ENCODE measurements around the gene TBC1D5.

Gene TBC1D5

DNA sequence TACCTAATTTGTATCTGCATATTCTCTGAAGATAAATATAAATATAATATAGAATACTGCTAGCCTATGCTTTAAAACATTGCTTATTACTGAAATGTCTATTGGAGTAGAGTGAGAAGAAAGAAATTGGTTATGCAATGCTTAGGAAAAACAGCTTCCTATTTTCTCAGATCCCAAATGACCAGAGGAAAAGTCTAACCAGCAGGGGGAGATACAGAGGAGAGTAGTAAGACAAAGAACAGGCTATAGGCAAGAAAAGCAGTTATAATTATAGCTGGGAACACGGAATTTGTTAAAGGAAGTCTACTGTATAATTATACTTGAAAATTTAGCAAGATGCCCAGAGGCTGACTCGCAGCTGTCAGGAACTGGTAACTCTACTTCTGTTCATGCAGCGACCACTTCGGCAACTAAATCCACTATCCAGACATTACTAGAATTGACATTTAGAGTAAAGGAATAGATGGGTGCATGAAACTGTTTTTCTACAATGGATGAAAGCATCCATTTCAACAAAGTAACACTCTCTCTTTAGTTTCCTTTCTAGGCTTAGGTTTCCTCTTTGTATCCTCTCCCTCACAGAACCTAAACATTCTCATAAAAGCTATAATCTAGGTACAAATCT lies 97.2 kb downstream of the TBC1D5 start (continued):
- TF ChIP-seq, protein P1, sequence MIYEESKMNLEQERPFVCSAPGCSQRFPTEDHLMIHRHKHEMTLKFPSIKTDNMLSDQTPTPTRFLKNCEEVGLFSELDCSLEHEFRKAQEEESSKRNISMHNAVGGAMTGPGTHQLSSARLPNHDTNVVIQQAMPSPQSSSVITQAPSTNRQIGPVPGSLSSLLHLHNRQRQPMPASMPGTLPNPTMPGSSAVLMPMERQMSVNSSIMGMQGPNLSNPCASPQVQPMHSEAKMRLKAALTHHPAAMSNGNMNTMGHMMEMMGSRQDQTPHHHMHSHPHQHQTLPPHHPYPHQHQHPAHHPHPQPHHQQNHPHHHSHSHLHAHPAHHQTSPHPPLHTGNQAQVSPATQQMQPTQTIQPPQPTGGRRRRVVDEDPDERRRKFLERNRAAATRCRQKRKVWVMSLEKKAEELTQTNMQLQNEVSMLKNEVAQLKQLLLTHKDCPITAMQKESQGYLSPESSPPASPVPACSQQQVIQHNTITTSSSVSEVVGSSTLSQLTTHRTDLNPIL (CRISPR knock-in tag; IDR thresholded peaks at IDR 0.05; ENCODE audit: low read depth), result no peak
- no peak for TF ChIP-seq CSRNP3 (CRISPR knock-in tag; IDR thresholded peaks at IDR 0.05)
- TF ChIP-seq ZFP30 (CRISPR knock-in tag; IDR thresholded peaks at IDR 0.05), result no peak
- no peak for TF ChIP-seq BACH2 (CRISPR knock-in tag; IDR thresholded peaks at IDR 0.05; ENCODE audit: borderline replicate concordance)

DNA sequence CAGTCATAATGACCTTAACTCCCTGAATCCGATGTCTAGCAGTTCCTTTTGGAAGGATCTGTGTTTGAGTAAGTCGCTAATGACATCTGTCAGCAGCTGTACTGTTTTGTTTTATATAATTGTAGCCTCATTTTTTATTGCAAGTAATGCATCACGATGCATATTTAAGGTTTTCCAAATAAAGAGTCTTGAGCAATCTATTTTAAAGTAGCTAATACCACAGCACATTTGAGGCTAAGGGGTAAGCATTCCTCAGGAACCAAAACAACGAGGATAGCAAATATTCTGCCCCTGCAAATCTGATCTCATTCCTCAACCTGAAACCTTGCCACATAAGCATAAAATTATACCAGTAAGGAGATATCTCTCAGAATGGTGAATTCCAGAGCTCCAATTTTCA lies 98.7 kb downstream of the TBC1D5 start:
- no peak for ATAC-seq
- TF ChIP-seq CSDC2 (CRISPR knock-in tag; IDR thresholded peaks at IDR 0.05), result no peak
- no peak for TF ChIP-seq ZNF565 (CRISPR knock-in tag; conservative IDR thresholded peaks at IDR 0.05; ENCODE audit: low read depth)

GRCh38 chr3:17642474-17642873 lies 100.0 kb downstream of the TBC1D5 start:
- no peak for TF ChIP-seq CSDC2 (CRISPR knock-in tag; IDR thresholded peaks at IDR 0.05)
- TF ChIP-seq TOX (CRISPR knock-in tag; IDR thresholded peaks at IDR 0.05; ENCODE audit: borderline replicate concordance), result no peak
- TF ChIP-seq OSR1 (CRISPR knock-in tag; IDR thresholded peaks at IDR 0.05), result no peak
- no peak for TF ChIP-seq ESRRG (CRISPR knock-in tag; IDR thresholded peaks at IDR 0.05)
- no peak for TF ChIP-seq ZNF8 (CRISPR knock-in tag; IDR thresholded peaks at IDR 0.05)
- ATAC-seq, result no peak

- ATAC-seq, result 0 out of 3 replicates have a peak, but pooled peaks have one; percentile 22
- TF ChIP-seq ISL1 (CRISPR knock-in tag; IDR thresholded peaks at IDR 0.05), result no peak
- no peak for TF ChIP-seq TOX (CRISPR knock-in tag; IDR thresholded peaks at IDR 0.05; ENCODE audit: borderline replicate concordance)
- TF ChIP-seq ZFP30 (CRISPR knock-in tag; IDR thresholded peaks at IDR 0.05), result no peak
- no peak for TF ChIP-seq GLIS3 (CRISPR knock-in tag; IDR thresholded peaks at IDR 0.05)
- no peak for TF ChIP-seq TSHZ2 (CRISPR knock-in tag; IDR thresholded peaks at IDR 0.05)
- no peak for TF ChIP-seq BACH2 (CRISPR knock-in tag; IDR thresholded peaks at IDR 0.05; ENCODE audit: borderline replicate concordance)
- TF ChIP-seq CSDC2 (CRISPR knock-in tag; IDR thresholded peaks at IDR 0.05), result no peak
- no peak for TF ChIP-seq RARB (CRISPR knock-in tag; IDR thresholded peaks at IDR 0.05)
- TF ChIP-seq SNAI2 (CRISPR knock-in tag; IDR thresholded peaks at IDR 0.05), result no peak
- no peak for TF ChIP-seq ZC3H10 (CRISPR knock-in tag; IDR thresholded peaks at IDR 0.05)
- TF ChIP-seq CSRNP3 (CRISPR knock-in tag; IDR thresholded peaks at IDR 0.05), result no peak
- no peak for TF ChIP-seq ZFP3 (CRISPR knock-in tag; IDR thresholded peaks at IDR 0.05)
- TF ChIP-seq OSR1 (CRISPR knock-in tag; IDR thresholded peaks at IDR 0.05), result no peak
Observed at GRCh38 chr3:17640466-17640865, 102.0 kb downstream of the TBC1D5 start.

- peak; percentile 76 for ATAC-seq
- TF ChIP-seq ESRRG (CRISPR knock-in tag; IDR thresholded peaks at IDR 0.05) (no peak), ZNF8 (CRISPR knock-in tag; IDR thresholded peaks at IDR 0.05) (no peak), CSDC2 (CRISPR knock-in tag; IDR thresholded peaks at IDR 0.05) (no peak), POU6F1 (CRISPR knock-in tag; IDR thresholded peaks at IDR 0.05; ENCODE audit: borderline replicate concordance, low read depth) (no peak), ZNF70 (CRISPR knock-in tag; IDR thresholded peaks at IDR 0.05) (no peak), TSHZ2 (CRISPR knock-in tag; IDR thresholded peaks at IDR 0.05) (no peak), ZC3H10 (CRISPR knock-in tag; IDR thresholded peaks at IDR 0.05) (no peak), TCF4 (CRISPR knock-in tag; IDR thresholded peaks at IDR 0.05; ENCODE audit: borderline replicate concordance) (no peak)
- TF ChIP-seq, protein P1 (CRISPR knock-in tag; IDR thresholded peaks at IDR 0.05; ENCODE audit: low read depth), result no peak
Observed at GRCh38 chr3:17639765-17640164, 102.7 kb downstream of the TBC1D5 start.

All from SK-N-SH treated with all-trans-retinoic acid at 6 μM for 48 hours (cell line).